K562 (cell line): ENCODE measurements around the gene TMEM144. TPM values are rescaled to one million over a fixed set of nuclear protein-coding genes. Genes with fewer than 3 reads are reported as not detected.

Source experiments
- ARID1B ChIP-seq: fragments of 450-650 bp; IDR thresholded peaks from 2 replicates; pipeline ENCODE4 v1.6.1; 2016; ENCODE audit warnings: antibody characterized with exemption, mild to moderate bottlenecking, inconsistent platforms
- ATF1 ChIP-seq, 2 experiments: fragments of 450-650 bp in 1 of 2; IDR thresholded peaks; 2 replicates each; pipeline ENCODE4 v1.6.1; 2016; ENCODE audit warnings: missing compliant biosample characterization in 1 of 2, missing genetic modification characterization in 1 of 2
- ATF7 ChIP-seq: fragments of 450-650 bp; IDR thresholded peaks from 2 replicates; pipeline ENCODE4 v1.7.1; 2014; ENCODE audit warnings: mild to moderate bottlenecking, moderate library complexity
- FOS ChIP-seq: IDR thresholded peaks from 3 replicates; pipeline ENCODE4 v1.6.1; 2011; ENCODE audit not compliant: insufficient read length; ENCODE audit errors: extremely low read depth
- FUS ChIP-seq: fragments of 200-400 bp; formaldehyde crosslinking; optimal IDR thresholded peaks from 2 replicates; pipeline ENCODE3; 2017; ENCODE audit warnings: low read depth, low read length
- KLF13 ChIP-seq: fragments of 450-650 bp; IDR thresholded peaks from 2 replicates; pipeline ENCODE4 v1.6.1; 2016; ENCODE audit warnings: missing genetic modification characterization, low read depth, mild to moderate bottlenecking, missing compliant biosample characterization, moderate library complexity, borderline replicate concordance
- MBD1 ChIP-seq: fragments of 250-450 bp; sonication (Bioruptor Pico); IDR thresholded peaks from 2 replicates; pipeline ENCODE4 v1.8.0; 2022; ENCODE audit warnings: inconsistent platforms
- NCOA1 ChIP-seq: fragments of 450-650 bp; IDR thresholded peaks from 2 replicates; pipeline ENCODE4 v1.6.1; 2016; ENCODE audit warnings: low read depth
- NFE2L1 ChIP-seq: fragments of 450-650 bp; IDR thresholded peaks from 2 replicates; pipeline ENCODE4 v1.6.1; 2016; ENCODE audit warnings: missing genetic modification characterization, low read depth, mild to moderate bottlenecking, missing compliant biosample characterization, moderate library complexity, borderline replicate concordance
- NFXL1 ChIP-seq: fragments of 450-650 bp; formaldehyde crosslinking; IDR thresholded peaks from 2 replicates; pipeline ENCODE4 v1.4.0; 2021; ENCODE audit warnings: mild to moderate bottlenecking
- NUFIP1 ChIP-seq: fragments of 450-650 bp; IDR thresholded peaks from 2 replicates; pipeline ENCODE4 v1.6.1; 2018; ENCODE audit not compliant: partially characterized antibody
- OTX1 ChIP-seq: fragments of 450-650 bp; formaldehyde crosslinking; IDR thresholded peaks from 2 replicates; pipeline ENCODE4 v1.4.0; 2022; ENCODE audit warnings: mild to moderate bottlenecking
- PHF21A ChIP-seq: fragments of 450-650 bp; IDR thresholded peaks from 2 replicates; pipeline ENCODE4 v1.6.1; 2017; ENCODE audit warnings: low read depth, borderline replicate concordance
- RBM14 ChIP-seq: fragments of 200-400 bp; formaldehyde crosslinking; IDR thresholded peaks from 2 replicates; pipeline ENCODE4 v1.6.1; 2018; ENCODE audit warnings: low read depth, mild to moderate bottlenecking, low read length, moderate library complexity, borderline replicate concordance; ENCODE audit not compliant: insufficient read depth
- RBM15 ChIP-seq: fragments of 200-400 bp; formaldehyde crosslinking; IDR thresholded peaks from 2 replicates; pipeline ENCODE4 v1.6.1; 2018; ENCODE audit warnings: mild to moderate bottlenecking, low read length, moderate library complexity; ENCODE audit not compliant: insufficient read depth
- SRSF1 ChIP-seq: fragments of 200-400 bp; formaldehyde crosslinking; IDR thresholded peaks from 2 replicates; pipeline ENCODE4 v1.6.1; 2017; ENCODE audit warnings: mild to moderate bottlenecking, low read depth, low read length, moderate library complexity
- SRSF3 ChIP-seq: fragments of 200-400 bp; formaldehyde crosslinking; IDR thresholded peaks from 2 replicates; pipeline ENCODE4 v1.6.1; 2016; ENCODE audit warnings: mild to moderate bottlenecking, low read length, moderate library complexity; ENCODE audit not compliant: insufficient read depth
- TBL1XR1 ChIP-seq, 2 experiments: IDR thresholded peaks; 2 replicates each; pipeline ENCODE4 v1.6.1; 2012; ENCODE audit warnings: improper control_type of control experiment in 2 of 2, low read length in 2 of 2, mild to moderate bottlenecking in 1 of 2
- TOE1 ChIP-seq, 2 experiments: fragments of 450-650 bp in 1 of 2; sonication (generic) in 1 of 2; formaldehyde crosslinking in 1 of 2; IDR thresholded peaks; 2 replicates each; pipeline versions ENCODE4 v1.7.1 to v1.8.0; 2016 to 2022; ENCODE audit warnings: borderline replicate concordance in 2 of 2, mild to moderate bottlenecking in 2 of 2, antibody characterized with exemption in 1 of 2, inconsistent platforms in 1 of 2, low read depth in 1 of 2, missing genetic modification reagents in 1 of 2, moderate library complexity in 1 of 2
- TSHZ1 ChIP-seq: fragments of 250-450 bp; sonication (Bioruptor Pico); IDR thresholded peaks from 2 replicates; pipeline ENCODE4 v1.4.0; 2020; ENCODE audit warnings: mild to moderate bottlenecking, moderate library complexity
- ZNF184 ChIP-seq: sonication (generic); formaldehyde crosslinking; IDR thresholded peaks from 2 replicates; pipeline ENCODE4 v1.5.0; 2020; ENCODE audit warnings: missing genetic modification reagents
- ZNF282 ChIP-seq: sonication (generic); formaldehyde crosslinking; IDR thresholded peaks from 2 replicates; pipeline ENCODE4 v1.8.1; 2023; ENCODE audit warnings: missing genetic modification reagents
- ZNF696 ChIP-seq: fragments of 250-450 bp; sonication (Bioruptor Pico); conservative IDR thresholded peaks from 2 replicates; pipeline ENCODE4 v1.4.0; 2020; ENCODE audit warnings: mild to moderate bottlenecking, moderate library complexity
- polyA plus RNA-seq, 8 experiments: library from polyadenylated mRNA; depleted of rRNA in 4 of 8; stranded (reverse) in 5 of 8; unstranded in 3 of 8; fragments of >200 nt; fragmentation: Nextera tagmentation in 2 of 8; fragmentation: Illumina TruSeq in 1 of 8; extraction: Ambion mirVana in 2 of 8; extraction: Trizol in 1 of 8; gene quantifications; 2 replicates each; pipeline versions ENCODE4 v1.2.1 to v1.2.3, GENCODE V29; 2011 to 2014; ENCODE audit warnings: inconsistent platforms in 1 of 8, missing spikeins in 1 of 8
- total RNA-seq, 7 experiments: library from RNA; depleted of rRNA in 6 of 7; stranded (reverse); fragments of >200 nt in 6 of 7; fragmentation: Illumina TruSeq in 2 of 7; extraction: Trizol in 2 of 7; gene quantifications; 2 replicates each; pipeline versions ENCODE4 v1.2.1 to v1.2.3, GENCODE V29; 2011 to 2021; ENCODE audit warnings: low replicate concordance in 1 of 7
- TF ChIP-seq, protein P1 (sequence below), 2 experiments: fragments of 250-450 bp in 1 of 2; fragments of 450-650 bp in 1 of 2; sonication (Bioruptor Pico) in 1 of 2; IDR thresholded peaks; 2 replicates each; pipeline versions ENCODE4 v1.6.1 to v1.8.0; 2016 to 2021; ENCODE audit warnings: mild to moderate bottlenecking in 2 of 2, moderate library complexity in 2 of 2, missing compliant biosample characterization in 1 of 2, missing genetic modification characterization in 1 of 2

TMEM144 gene
- total and polyA plus RNA-seq, 9 of the 15 experiments (the other 6 are each of a cell fraction or from before 2014, with no cell fraction given) = 4.0 to 12.0 (median 6.1) TPM

GRCh38 chr4:158295053-158295452 lies 84.8 kb downstream of the TMEM144 start (continued):
- TF ChIP-seq MBD1 (CRISPR knock-in tag) (no peak), NFXL1 (CRISPR knock-in tag) (no peak), TSHZ1 (CRISPR knock-in tag) (no peak), FUS (no peak), NFE2L1 (tag) (no peak), ATF7 (peak; percentile 64), SRSF1 (no peak), ATF1 (CRISPR knock-in tag; IDR thresholded peaks at IDR 0.05) (no peak), ATF1 (tag; IDR thresholded peaks at IDR 0.05) (no peak), ZNF696 (no peak), SRSF3 (no peak), ARID1B (0 out of 2 replicates have a peak, but pooled peaks have one; percentile 14), TBL1XR1 (IDR thresholded peaks at IDR 0.05; ENCODE audit: low read length in 2 of 2) (no peak), OTX1 (CRISPR knock-in tag) (no peak), RBM14 (no peak), ZNF184 (CRISPR knock-in tag) (no peak), NCOA1 (no peak), FOS (no peak), RBM15 (no peak), ZNF282 (CRISPR knock-in tag) (no peak), NUFIP1 (no peak), KLF13 (tag) (no peak), TOE1 (IDR thresholded peaks at IDR 0.05; ENCODE audit: borderline replicate concordance) (no peak), TOE1 (CRISPR knock-in tag; IDR thresholded peaks at IDR 0.05; ENCODE audit: borderline replicate concordance, low read depth) (no peak), PHF21A (no peak)
- TF ChIP-seq, protein P1, sequence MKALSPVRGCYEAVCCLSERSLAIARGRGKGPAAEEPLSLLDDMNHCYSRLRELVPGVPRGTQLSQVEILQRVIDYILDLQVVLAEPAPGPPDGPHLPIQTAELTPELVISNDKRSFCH (CRISPR knock-in tag; IDR thresholded peaks at IDR 0.05) = no peak
- TF ChIP-seq, protein P1 (tag; IDR thresholded peaks at IDR 0.05) = no peak
